Left lung (tissue), 10 donors: Measurements from ENCODE around the gene ROGDI. TPM values are rescaled to one million over a fixed set of nuclear protein-coding genes. Genes with fewer than 3 reads are reported as not detected.

Experiments
- ATAC-seq: fragments of 200-7000 bp; cut with Tn5 transposase; one replicate; pipeline ENCODE4 v1.9.1; 2020; ENCODE audit warnings: moderate library complexity
- DNase-seq, 4 donors: peaks; one replicate each; pipeline ENCODE4 v3.0.0-alpha.2; 2013 to 2020
- H3K27ac ChIP-seq, 2 donors: fragments of 200-600 bp; sonication (generic) in 1 of 2; one replicate each; pipeline versions ENCODE4 v1.5.0 to v1.8.0; 2020 to 2021
- H3K27me3 ChIP-seq, 2 donors: fragments of 200-600 bp; sonication (generic) in 1 of 2; one replicate each; pipeline versions ENCODE4 v1.5.0 to v1.8.0; 2020 to 2021
- H3K36me3 ChIP-seq, 2 donors: fragments of 200-600 bp; sonication (generic) in 1 of 2; one replicate each; pipeline versions ENCODE4 v1.5.0 to v1.8.0; 2020 to 2021
- H3K4me1 ChIP-seq, 2 donors: fragments of 200-600 bp; one replicate each; pipeline ENCODE4 v1.8.0; 2021
- H3K4me3 ChIP-seq, 2 donors: fragments of 200-600 bp; sonication (generic) in 1 of 2; one replicate each; pipeline versions ENCODE4 v1.5.0 to v1.8.0; 2020 to 2021; ENCODE audit warnings: mild to moderate bottlenecking in 1 of 2
- H3K9me3 ChIP-seq, 2 donors: fragments of 200-600 bp; sonication (generic) in 1 of 2; one replicate each; pipeline versions ENCODE4 v1.5.0 to v1.8.0; 2020 to 2021
- CTCF ChIP-seq, 2 donors: fragments of 200-600 bp; sonication (generic) in 1 of 2; IDR thresholded peaks; one replicate each; pipeline versions ENCODE4 v1.5.0 to v1.8.0; 2021; ENCODE audit warnings: antibody characterized with exemption in 2 of 2
- intact Hi-C, 2 donors: fragments of 100-400 bp; cut with DNase I; formaldehyde crosslinking; loops; one replicate each; pipeline versions ENCODE4 v1.11.2 to v1.14.2; 2022
- polyA plus RNA-seq, 6 donors: library from polyadenylated mRNA; unstranded; fragments of 120-200 nt; gene quantifications; one replicate each; pipeline ENCODE4 v1.2.1, GENCODE V29; 2013; ENCODE audit not compliant: insufficient read length in 6 of 6
- total RNA-seq, 2 donors: library from RNA; stranded (reverse); fragmentation: NEBNext Ultra II Directional; extraction: Animal tissue kit (Norgen Biotek cat#: 25700); gene quantifications; one replicate each; pipeline ENCODE4 v1.2.1, GENCODE V29; 2021
- donor health status: DM: no; HTN: yes; CAD: no.
- donor health status: DM: no; HTN: no; CAD: no.

Gene ROGDI
- total and polyA plus RNA-seq, 8 donors: 15.7 to 46.4 (median 30.3) TPM

- Histone ChIP-seq H3K36me3 (peaks cover 0 to 43% of the 10 kb centered on the region in 2 donors), H3K4me3 (peak overlapping the region; percentile 97 to 99), H3K27me3 (no peaks in the 10 kb centered on the region), H3K27ac (peak overlapping the region in 1 of 2 donors; percentile 87), H3K9me3 (no peaks in the 10 kb centered on the region), H3K4me1 (peaks cover 13 to 33% of the 10 kb centered on the region in 2 donors)
- intact Hi-C loops: no loop called here
- DNase-seq (no peak), ATAC-seq (no peak)
- TF ChIP-seq CTCF (IDR thresholded peaks at IDR 0.05): no peak
Observed at GRCh38 chr16:4765511-4766474, 36.6 kb downstream of the ROGDI start.

- Histone ChIP-seq H3K27ac (no peak overlapping the region), H3K9me3 (no peaks in the 10 kb centered on the region), H3K36me3 (peaks cover 0 to 63% of the 10 kb centered on the region in 2 donors), H3K4me1 (peaks cover 13 to 33% of the 10 kb centered on the region in 2 donors), H3K27me3 (no peaks in the 10 kb centered on the region), H3K4me3 (no peak overlapping the region)
- TF ChIP-seq CTCF (IDR thresholded peaks at IDR 0.05): no peak
- ATAC-seq (no peak), DNase-seq (no peak)
- intact Hi-C loops: no loop called here
Observed at GRCh38 chr16:4763791-4764190, 38.6 kb downstream of the ROGDI start.

- Histone ChIP-seq H3K27ac (no peak overlapping the region), H3K36me3 (peaks cover 0 to 79% of the 10 kb centered on the region in 2 donors), H3K4me1 (peaks cover 8 to 20% of the 10 kb centered on the region in 2 donors), H3K27me3 (no peaks in the 10 kb centered on the region), H3K4me3 (no peak overlapping the region), H3K9me3 (no peaks in the 10 kb centered on the region)
- no peak for DNase-seq
- ATAC-seq: no peak
- intact Hi-C loops: no loop called here
- TF ChIP-seq CTCF (IDR thresholded peaks at IDR 0.05): no peak
Observed at GRCh38 chr16:4762205-4762604, 40.2 kb downstream of the ROGDI start.

- H3K36me3 ChIP-seq: peaks cover 0 to 95% of the 10 kb centered on the region in 2 donors
Observed at GRCh38 chr16:4760221-4760910, 42.1 kb downstream of the ROGDI start.

More at GRCh38 chr16:4760221-4760910, 42.1 kb downstream of the ROGDI start:
- no peak overlapping the region for H3K4me3 ChIP-seq
- H3K27me3 ChIP-seq: no peaks in the 10 kb centered on the region
- no peak overlapping the region for H3K27ac ChIP-seq
- DNase-seq: no peak
- peaks cover 0 to 7% of the 10 kb centered on the region in 2 donors for H3K4me1 ChIP-seq
- H3K9me3 ChIP-seq: no peaks in the 10 kb centered on the region
- TF ChIP-seq CTCF (IDR thresholded peaks at IDR 0.05): no peak
- intact Hi-C loops: no loop called here
- no peak for ATAC-seq
